ENCODE results near the gene KIF4A.

- TF ChIP-seq CTCF (conservative IDR thresholded peaks at IDR 0.05) (peak; percentile 72), EZH2 (IDR thresholded peaks at IDR 0.05; ENCODE audit: low read depth) (no peak)
Measured at GRCh38 chrX:70262952-70263567, 26.8 kb upstream of the KIF4A start.
